Loucy (cell line): ENCODE results near the gene PSMA2.

Experiments
- H2AFZ ChIP-seq: fragments of 200-600 bp; sonication (generic); 2 replicates; pipeline ENCODE4 v1.6.0; 2016; ENCODE audit warnings: antibody characterized with exemption, mild to moderate bottlenecking, low read length, moderate library complexity
- H3F3A ChIP-seq: fragments of 200-600 bp; 2 replicates; pipeline ENCODE4 v1.6.0; 2016; ENCODE audit warnings: antibody characterized with exemption, low read depth, mild to moderate bottlenecking
- H3K27me3 ChIP-seq: fragments of 200-600 bp; sonication (generic); 2 replicates; pipeline ENCODE4 v1.6.1; 2014; ENCODE audit warnings: low read length, mild to moderate bottlenecking; ENCODE audit not compliant: insufficient read depth, poor library complexity, severe bottlenecking
- H3K36me3 ChIP-seq: fragments of 200-600 bp; sonication (generic); 2 replicates; pipeline ENCODE4 v1.6.1; 2016; ENCODE audit warnings: low read length; ENCODE audit not compliant: insufficient read depth
- H3K4me1 ChIP-seq: fragments of 200-600 bp; sonication (generic); 2 replicates; pipeline ENCODE4 v1.5.1; 2014; ENCODE audit warnings: low read length, mild to moderate bottlenecking; ENCODE audit not compliant: insufficient read depth, poor library complexity, severe bottlenecking
- H3K4me2 ChIP-seq: fragments of 200-600 bp; sonication (generic); 2 replicates; pipeline ENCODE4 v1.6.0; 2014; ENCODE audit warnings: antibody characterized with exemption, low read length, low read depth, mild to moderate bottlenecking; ENCODE audit not compliant: poor library complexity, severe bottlenecking
- H3K4me3 ChIP-seq: fragments of 200-600 bp; sonication (generic); 2 replicates; pipeline ENCODE4 v1.5.1; 2014; ENCODE audit warnings: low read length, mild to moderate bottlenecking, mixed read lengths; ENCODE audit not compliant: poor library complexity, severe bottlenecking
- H3K79me2 ChIP-seq: fragments of 200-600 bp; sonication (generic); 2 replicates; pipeline ENCODE4 v1.6.1; 2014; ENCODE audit warnings: low read length; ENCODE audit not compliant: insufficient read depth
- H3K9ac ChIP-seq: fragments of 200-600 bp; sonication (generic); 2 replicates; pipeline ENCODE4 v1.6.0; 2014; ENCODE audit warnings: mild to moderate bottlenecking, low read depth, low read length, moderate library complexity; ENCODE audit not compliant: poor library complexity, severe bottlenecking
- H3K9me2 ChIP-seq: fragments of 200-600 bp; sonication (generic); replicated peaks from 2 replicates; pipeline ENCODE4 v1.6.1; 2016; ENCODE audit warnings: low read depth, low read length, mixed read lengths
- H3K9me3 ChIP-seq: fragments of 200-600 bp; sonication (generic); 2 replicates; pipeline ENCODE4 v1.6.1; 2014; ENCODE audit warnings: mild to moderate bottlenecking, antibody characterized with exemption, low read length, low read depth; ENCODE audit not compliant: insufficient read depth
- H4K20me1 ChIP-seq: fragments of 200-600 bp; sonication (generic); 2 replicates; pipeline ENCODE4 v1.6.0; 2014; ENCODE audit warnings: antibody characterized with exemption, low read length, mild to moderate bottlenecking; ENCODE audit not compliant: insufficient read depth, poor library complexity, severe bottlenecking
- CTCF ChIP-seq: fragments of 200-600 bp; sonication (generic); conservative IDR thresholded peaks from 2 replicates; pipeline ENCODE4 v1.5.1; 2014; ENCODE audit warnings: mild to moderate bottlenecking, antibody characterized with exemption, low read length
- EZH2phosphoT487 ChIP-seq: fragments of 200-600 bp; IDR thresholded peaks from 2 replicates; pipeline ENCODE4 v1.6.1; 2018; ENCODE audit warnings: antibody characterized with exemption, mild to moderate bottlenecking, moderate library complexity, borderline replicate concordance

Gene PSMA2

GRCh38 chr7:42929449-42929848 lies 2.5 kb downstream of the PSMA2 start:
- Histone ChIP-seq H3K79me2 (peaks cover 97% of the 10 kb centered on the region), H3F3A (no peaks in the 10 kb centered on the region), H2AFZ (no peak overlapping the region), H3K9me3 (no peaks in the 10 kb centered on the region), H3K36me3 (peaks cover 27% of the 10 kb centered on the region), H4K20me1 (peaks cover 66% of the 10 kb centered on the region), H3K9me2 (no peaks in the 10 kb centered on the region), H3K4me1 (peaks cover 71% of the 10 kb centered on the region), H3K4me3 (peak overlapping the region; percentile 90), H3K4me2 (peak overlapping the region; percentile 100), H3K9ac (peak overlapping the region; percentile 93), H3K27me3 (no peaks in the 10 kb centered on the region)
- TF ChIP-seq CTCF (no peak), EZH2phosphoT487 (no peak)

- Histone ChIP-seq H4K20me1 (peaks cover 66% of the 10 kb centered on the region), H3K9ac (peak overlapping the region; percentile 93), H2AFZ (no peak overlapping the region), H3K9me2 (no peaks in the 10 kb centered on the region), H3K9me3 (no peaks in the 10 kb centered on the region), H3K79me2 (peaks cover 93% of the 10 kb centered on the region), H3K36me3 (peaks cover 31% of the 10 kb centered on the region), H3K27me3 (no peaks in the 10 kb centered on the region), H3F3A (no peaks in the 10 kb centered on the region), H3K4me1 (peaks cover 67% of the 10 kb centered on the region), H3K4me2 (peak overlapping the region; percentile 100), H3K4me3 (peak overlapping the region; percentile 90)
- TF ChIP-seq CTCF (no peak), EZH2phosphoT487 (no peak)
Observed at GRCh38 chr7:42928754-42929153, 3.2 kb downstream of the PSMA2 start.

GRCh38 chr7:42926204-42926603 lies 5.8 kb downstream of the PSMA2 start:
- H3K9ac ChIP-seq, result peak overlapping the region; percentile 9
- H3K9me3 ChIP-seq, result no peaks in the 10 kb centered on the region
- no peaks in the 10 kb centered on the region for H3K9me2 ChIP-seq
- peak overlapping the region; percentile 90 for H3K4me3 ChIP-seq
- H4K20me1 ChIP-seq, result peaks cover 75% of the 10 kb centered on the region
- H3K79me2 ChIP-seq, result peaks cover 82% of the 10 kb centered on the region
- peaks cover 57% of the 10 kb centered on the region for H3K36me3 ChIP-seq
- H3K4me1 ChIP-seq, result peaks cover 66% of the 10 kb centered on the region
- H3K27me3 ChIP-seq, result no peaks in the 10 kb centered on the region
- no peak overlapping the region for H2AFZ ChIP-seq
- TF ChIP-seq CTCF (no peak), EZH2phosphoT487 (no peak)
- peak overlapping the region; percentile 100 for H3K4me2 ChIP-seq
- no peaks in the 10 kb centered on the region for H3F3A ChIP-seq
